Mucosa of rectum (tissue), 2 donors: Measurements from ENCODE around the gene MAN1C1.
A peak's percentile ranks its signal among the peaks of the same experiment; 100 is the strongest.

Experiments
- H3K27ac ChIP-seq, 2 donors: one replicate each; pipeline ENCODE4 v1.7.0; 2013; ENCODE audit warnings: inconsistent platforms in 2 of 2, low read depth in 2 of 2, low read length in 2 of 2
- H3K27me3 ChIP-seq, 2 donors: one replicate each; pipeline ENCODE4 v1.7.0; 2013; ENCODE audit warnings: low read length in 2 of 2; ENCODE audit not compliant: control insufficient read depth in 2 of 2, insufficient read depth in 2 of 2
- H3K36me3 ChIP-seq, 2 donors: one replicate each; pipeline ENCODE4 v1.7.0; 2013; ENCODE audit warnings: low read length in 2 of 2; ENCODE audit not compliant: control insufficient read depth in 2 of 2, insufficient read depth in 2 of 2
- H3K4me1 ChIP-seq, 2 donors: one replicate each; pipeline ENCODE4 v1.7.0; 2013; ENCODE audit warnings: low read length in 2 of 2, mild to moderate bottlenecking in 1 of 2; ENCODE audit not compliant: control insufficient read depth in 2 of 2, insufficient read depth in 2 of 2
- H3K4me3 ChIP-seq, 2 donors: one replicate each; pipeline ENCODE4 v1.7.0; 2013; ENCODE audit warnings: low read length in 2 of 2
- H3K9ac ChIP-seq, 2 donors: one replicate each; pipeline ENCODE4 v1.7.0; 2013; ENCODE audit warnings: low read length in 2 of 2, low read depth in 1 of 2, mild to moderate bottlenecking in 1 of 2
- H3K9me3 ChIP-seq, 2 donors: one replicate each; pipeline ENCODE4 v1.7.0; 2013; ENCODE audit warnings: low read length in 2 of 2; ENCODE audit not compliant: control insufficient read depth in 2 of 2
- donor health status: healthy.
- donor health status: Normal muscosa, but diverticular disease.

Gene MAN1C1

DNA sequence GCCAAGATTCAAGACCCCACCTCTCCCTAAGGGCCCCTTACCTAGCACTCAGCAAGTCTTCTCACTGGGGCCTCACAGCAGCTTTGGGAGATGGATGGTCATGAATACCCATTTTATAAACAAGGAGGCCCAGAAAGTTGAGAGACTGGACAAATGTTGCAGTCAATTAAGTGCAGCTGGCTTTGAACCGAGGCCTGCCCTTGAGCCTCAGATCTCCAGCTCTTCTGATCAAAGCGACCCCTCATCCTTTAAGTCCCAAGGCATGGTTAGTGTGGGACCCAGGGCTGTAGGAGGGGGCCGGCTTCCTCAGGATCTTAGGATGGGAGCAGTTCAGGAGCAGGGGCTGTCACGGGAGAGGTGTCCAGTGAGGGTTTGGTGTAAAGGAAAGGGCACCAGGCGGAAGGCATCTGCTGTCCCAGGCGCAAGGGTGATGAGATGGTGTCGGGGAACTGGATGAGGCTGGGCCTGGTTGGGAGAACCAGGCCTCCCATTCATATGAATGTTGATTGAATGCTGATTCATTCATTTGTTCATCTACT is 198.0 kb downstream of the MAN1C1 start:
- peaks cover 4 to 13% of the 10 kb centered on the region in 2 donors for H3K36me3 ChIP-seq

DNA sequence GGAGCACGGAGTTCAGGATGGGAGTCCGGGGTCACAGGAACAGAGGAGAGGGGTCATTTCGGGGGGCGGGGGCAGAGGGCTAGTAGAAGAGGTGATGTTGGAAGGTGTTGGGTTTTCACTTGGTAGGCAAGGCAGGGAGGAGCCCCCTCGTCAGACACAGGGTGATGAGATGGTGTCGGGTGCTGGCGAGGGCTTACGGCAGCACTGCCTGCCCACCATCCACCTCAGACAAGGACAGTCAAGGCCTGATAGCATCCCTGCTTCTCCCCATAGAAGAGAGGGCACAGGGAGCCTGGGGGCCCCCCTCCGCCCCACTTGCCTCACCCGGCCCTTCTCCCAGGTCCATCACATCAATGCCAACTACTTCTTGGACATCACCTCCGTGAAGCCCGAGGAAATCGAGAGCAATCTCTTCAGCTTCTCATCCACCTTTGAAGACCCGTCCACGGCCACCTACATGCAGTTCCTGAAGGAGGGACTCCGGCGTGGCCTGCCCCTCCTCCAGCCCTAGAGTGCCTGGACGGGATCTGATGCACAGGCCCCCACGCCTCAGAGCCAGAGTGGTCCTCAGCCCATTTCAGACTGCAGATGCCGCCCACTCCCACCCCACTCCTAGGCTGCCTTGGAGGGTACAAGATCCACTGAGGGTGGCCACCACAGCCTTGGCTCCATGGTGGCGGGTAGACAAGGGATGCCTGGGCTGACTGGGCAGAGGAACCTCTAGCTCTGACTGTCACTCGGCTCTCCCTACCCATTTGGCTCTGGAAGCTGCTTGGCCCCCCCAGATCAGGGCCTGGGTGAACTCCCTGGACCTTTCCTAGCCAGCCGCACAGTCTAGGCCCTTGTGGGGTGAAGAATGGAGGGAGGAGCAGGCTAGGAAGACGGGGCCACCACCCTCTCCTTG is 198.9 kb downstream of the MAN1C1 start:
- Histone ChIP-seq H3K36me3 (peaks cover 4 to 13% of the 10 kb centered on the region in 2 donors), H3K9ac (no peak overlapping the region), H3K4me3 (no peak overlapping the region), H3K4me1 (peaks cover 19 to 25% of the 10 kb centered on the region in 2 donors), H3K9me3 (no peaks in the 10 kb centered on the region), H3K27me3 (no peaks in the 10 kb centered on the region), H3K27ac (no peak overlapping the region)

More for the DNA sequence above, 198.0 kb downstream of the MAN1C1 start:
- Histone ChIP-seq H3K4me3 (no peak overlapping the region), H3K27me3 (no peaks in the 10 kb centered on the region), H3K4me1 (peaks cover 19 to 25% of the 10 kb centered on the region in 2 donors), H3K27ac (no peak overlapping the region), H3K9ac (no peak overlapping the region), H3K9me3 (no peaks in the 10 kb centered on the region)

DNA sequence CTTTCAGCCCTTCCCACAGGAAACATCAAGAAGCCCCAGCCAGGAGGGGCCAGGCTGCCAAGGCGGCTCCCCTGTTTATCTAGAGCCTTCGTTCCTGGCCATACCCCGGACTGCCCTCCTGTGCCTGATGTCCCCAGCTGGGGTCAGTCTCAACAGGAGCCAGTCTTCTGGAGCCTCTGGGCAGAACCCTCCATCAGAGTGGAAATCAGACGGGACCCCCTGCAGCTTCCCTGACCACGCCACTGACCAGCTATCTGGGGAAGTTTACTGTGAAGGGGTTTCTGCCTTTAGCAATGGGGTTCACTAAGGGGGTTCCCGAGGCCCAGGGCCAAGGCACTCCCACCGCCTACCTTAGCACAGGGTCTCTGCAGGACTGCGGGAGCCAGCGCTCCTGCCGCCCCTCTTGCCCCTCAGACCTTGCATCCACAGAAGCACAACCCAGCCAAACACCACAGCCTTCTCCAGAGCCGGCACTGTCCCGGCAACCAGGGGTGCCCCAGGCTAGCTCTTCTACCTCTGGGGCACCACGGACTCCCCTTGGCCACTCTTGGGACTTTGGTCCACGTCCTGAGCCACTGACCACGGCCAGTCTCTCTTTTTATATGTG is 199.6 kb downstream of the MAN1C1 start:
- peaks cover 4 to 13% of the 10 kb centered on the region in 2 donors for H3K36me3 ChIP-seq
- no peak overlapping the region for H3K27ac ChIP-seq
- H3K9ac ChIP-seq: no peak overlapping the region

DNA sequence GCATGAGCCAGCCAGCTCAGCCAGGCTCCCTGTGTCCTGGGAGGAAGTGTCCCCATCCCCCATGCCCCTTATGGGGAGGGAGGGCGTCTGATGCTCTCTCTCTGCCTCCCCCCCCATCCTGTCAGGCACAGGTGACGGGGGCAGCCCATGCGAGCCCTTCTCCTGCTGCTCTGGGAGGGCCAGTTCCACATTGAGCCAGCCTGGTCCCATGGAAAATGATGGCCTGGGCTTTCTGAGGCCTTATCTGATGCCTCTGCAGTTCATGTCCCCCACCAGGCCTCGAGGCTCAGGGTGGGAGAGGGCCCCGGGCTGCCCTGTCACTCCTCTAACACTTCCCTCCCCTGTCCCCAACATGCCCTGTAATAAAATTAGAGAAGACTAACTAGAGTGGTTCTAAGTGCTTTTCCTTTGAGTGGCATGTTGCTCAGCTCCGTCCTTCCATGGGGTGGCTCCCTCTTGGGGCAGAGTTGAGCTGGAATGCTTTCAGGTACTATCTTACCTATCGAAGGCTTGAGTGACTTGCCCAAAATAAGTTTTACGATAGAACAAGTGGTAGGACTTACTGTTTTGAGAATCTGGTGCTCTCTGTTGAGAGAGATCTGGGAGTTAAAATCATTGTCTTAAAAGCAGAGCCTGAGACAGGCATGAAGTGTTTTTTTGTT is 201.4 kb downstream of the MAN1C1 start:
- Histone ChIP-seq H3K9me3 (no peaks in the 10 kb centered on the region), H3K27me3 (no peaks in the 10 kb centered on the region), H3K27ac (peak overlapping the region; percentile 93 to 95), H3K4me1 (peaks cover 28 to 31% of the 10 kb centered on the region in 2 donors), H3K4me3 (no peak overlapping the region), H3K36me3 (peaks cover 4 to 10% of the 10 kb centered on the region in 2 donors), H3K9ac (peak overlapping the region in 1 of 2 donors; percentile 84)

More for the DNA sequence above, 199.6 kb downstream of the MAN1C1 start:
- H3K4me1 ChIP-seq: peaks cover 24% of the 10 kb centered on the region in 2 donors
- H3K27me3 ChIP-seq: no peaks in the 10 kb centered on the region
- H3K4me3 ChIP-seq: no peak overlapping the region
- no peaks in the 10 kb centered on the region for H3K9me3 ChIP-seq

DNA sequence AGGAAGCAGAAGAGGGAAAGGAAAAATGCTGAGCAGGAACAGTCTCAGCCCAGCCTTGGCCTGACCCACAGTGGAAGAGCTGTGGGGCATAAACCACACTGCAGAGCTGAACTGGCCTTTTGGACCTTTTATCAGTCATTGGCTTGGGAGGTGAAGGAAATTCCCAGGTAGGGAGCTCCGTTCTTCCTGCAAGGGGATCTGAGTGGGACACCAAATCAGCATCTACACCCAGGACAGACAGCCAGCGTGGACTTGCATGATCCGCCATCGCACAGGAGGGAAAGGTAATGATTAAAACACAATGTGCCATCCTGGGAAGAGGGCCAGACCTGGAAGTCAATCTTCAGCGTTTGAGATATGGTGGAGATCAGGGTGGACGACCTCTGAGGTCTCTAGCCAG is 202.0 kb downstream of the MAN1C1 start:
- H3K36me3 ChIP-seq: peaks cover 0 to 5% of the 10 kb centered on the region in 2 donors
- H3K27me3 ChIP-seq: no peaks in the 10 kb centered on the region
- peak overlapping the region; percentile 89 to 95 for H3K4me3 ChIP-seq
- H3K9ac ChIP-seq: peak overlapping the region; percentile 84 to 94
- H3K27ac ChIP-seq: peak overlapping the region; percentile 93 to 95
- peaks cover 28 to 31% of the 10 kb centered on the region in 2 donors for H3K4me1 ChIP-seq
- no peaks in the 10 kb centered on the region for H3K9me3 ChIP-seq

DNA sequence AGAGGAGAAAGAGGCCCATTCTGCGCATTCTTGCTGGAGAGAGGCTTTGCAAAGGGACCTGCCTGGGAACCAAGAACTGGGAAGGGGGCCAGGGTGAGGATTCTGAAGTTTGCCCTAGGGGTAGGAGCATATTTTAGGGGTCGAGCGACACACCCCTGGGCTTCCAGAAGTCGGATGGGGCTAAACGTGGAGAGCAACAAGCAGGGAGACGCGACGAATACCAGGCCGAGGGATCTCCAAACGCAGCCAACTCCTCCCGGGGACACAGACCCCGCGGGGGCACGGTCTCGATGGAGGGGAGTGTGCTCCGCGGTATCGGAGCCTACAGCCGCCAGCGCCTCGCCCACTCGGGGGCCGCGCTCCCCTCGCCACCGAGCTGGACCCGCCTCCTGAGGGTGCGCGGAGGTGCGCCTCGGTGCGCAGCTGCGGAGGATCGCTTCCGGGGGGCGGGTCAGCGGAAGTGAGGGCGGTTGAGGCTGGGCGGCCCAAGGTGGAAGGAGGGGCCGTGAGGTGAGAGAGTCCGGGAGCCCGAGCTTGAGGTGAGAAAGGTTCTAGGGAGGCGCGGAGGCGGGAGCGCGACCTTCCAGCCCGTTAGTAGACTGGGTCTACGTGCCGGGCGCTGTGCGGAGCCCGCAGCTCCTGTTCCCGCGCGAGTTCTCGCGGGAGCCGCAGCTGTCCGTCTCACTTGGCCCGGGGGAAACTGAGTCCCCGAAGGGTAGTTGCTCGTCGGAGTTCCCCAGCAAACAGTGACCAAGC is 203.1 kb downstream of the MAN1C1 start, which contains the start of gene MTFR1L:
MTFR1L (plus strand) TSS at position 464 of the 756 bp plus-strand sequence. CDS start 3,151 bp downstream, outside the sequence.
- peaks cover 28 to 31% of the 10 kb centered on the region in 2 donors for H3K4me1 ChIP-seq
- H3K36me3 ChIP-seq: peaks cover 0 to 5% of the 10 kb centered on the region in 2 donors
- H3K9ac ChIP-seq: peak within 1 kb of the TSS; percentile 84 to 94

DNA sequence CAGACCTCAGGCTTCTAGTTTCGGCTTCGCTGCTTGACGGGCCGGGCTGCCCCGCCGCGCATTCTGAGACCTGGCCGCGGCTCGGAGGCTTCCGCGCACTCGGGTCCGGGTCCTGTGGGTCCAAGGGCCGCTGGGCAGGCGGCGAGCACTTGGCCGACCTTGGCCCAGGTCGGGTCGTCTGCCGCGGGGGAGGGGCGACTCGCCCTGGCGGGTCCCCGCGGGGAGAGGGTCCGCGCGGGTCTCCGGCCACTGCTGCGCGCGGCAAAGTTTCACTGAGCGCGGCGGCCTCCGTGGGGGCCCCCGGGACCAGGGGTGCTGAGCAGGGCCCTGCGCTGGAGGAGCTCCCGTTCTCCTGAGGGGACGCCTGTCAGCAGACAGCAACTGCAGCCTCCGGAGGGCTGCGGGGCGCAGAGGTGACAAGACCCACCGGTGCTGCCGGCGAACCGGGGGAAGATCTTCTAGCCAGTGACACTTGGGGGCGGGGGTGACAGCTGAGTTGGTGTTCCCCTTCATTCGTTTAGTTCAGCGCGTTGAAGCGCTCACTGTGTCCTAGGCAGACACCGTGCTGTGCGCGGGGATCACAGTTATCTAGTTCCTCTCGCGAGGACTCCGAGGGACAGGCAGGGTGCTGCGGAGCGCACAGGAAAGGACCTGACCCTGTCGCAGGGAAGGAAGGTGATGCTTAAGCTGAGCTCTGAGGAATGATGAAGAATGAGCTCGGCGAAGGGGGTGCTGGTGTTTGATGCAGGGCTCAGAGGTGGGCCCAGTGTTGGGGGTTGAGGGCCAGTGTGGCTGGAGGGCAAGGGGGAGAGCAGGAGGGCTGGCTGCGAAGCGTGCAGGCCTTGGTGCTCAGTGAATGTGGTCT is 203.9 kb downstream of the MAN1C1 start:
- Histone ChIP-seq H3K27ac (peak overlapping the region; percentile 93 to 95), H3K9ac (peak overlapping the region; percentile 84 to 94), H3K27me3 (no peaks in the 10 kb centered on the region), H3K9me3 (no peaks in the 10 kb centered on the region), H3K4me3 (peak overlapping the region; percentile 89 to 95), H3K4me1 (peaks cover 28 to 31% of the 10 kb centered on the region in 2 donors), H3K36me3 (peaks cover 0 to 6% of the 10 kb centered on the region in 2 donors)

More for the DNA sequence above, 203.1 kb downstream of the MAN1C1 start, which contains the start of gene MTFR1L:
- H3K9me3 ChIP-seq: no peaks in the 10 kb centered on the region
- peak within 1 kb of the TSS; percentile 93 to 95 for H3K27ac ChIP-seq
- peak within 1 kb of the TSS; percentile 89 to 95 for H3K4me3 ChIP-seq
- H3K27me3 ChIP-seq: no peaks in the 10 kb centered on the region

DNA sequence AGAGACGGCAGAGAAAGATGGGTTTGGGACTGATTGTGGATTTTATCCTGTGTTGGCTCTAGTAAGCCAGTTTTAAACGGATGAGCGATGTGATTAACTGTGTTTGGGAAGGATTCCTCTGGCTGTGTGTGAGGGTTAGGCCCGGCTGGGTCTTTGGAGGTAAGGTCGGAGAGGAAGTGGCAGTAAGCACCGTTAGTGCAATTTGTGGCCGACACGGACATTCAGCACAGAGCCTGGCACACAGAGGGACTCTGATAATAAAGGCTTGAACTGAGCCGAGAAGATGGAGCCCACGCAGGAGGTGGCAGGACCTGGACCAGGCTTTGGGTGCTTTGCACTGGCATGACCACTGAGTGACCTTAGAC is 204.5 kb downstream of the MAN1C1 start:
- Histone ChIP-seq H3K4me1 (peaks cover 28 to 31% of the 10 kb centered on the region in 2 donors), H3K27ac (peak overlapping the region; percentile 93 to 95), H3K4me3 (peak overlapping the region; percentile 89 to 95), H3K36me3 (peaks cover under 1 to 7% of the 10 kb centered on the region in 2 donors), H3K9ac (peak overlapping the region; percentile 84 to 94), H3K27me3 (no peaks in the 10 kb centered on the region), H3K9me3 (no peaks in the 10 kb centered on the region)
